Measurements from ENCODE around the gene DENND6B. TPM values are rescaled to one million over a fixed set of nuclear protein-coding genes. Genes with fewer than 3 reads are reported as not detected.

DENND6B gene
- total and polyA plus RNA-seq, 2 of the 13 experiments (the other 11 are each of a cell fraction or from before 2014, with no cell fraction given): 0.95 to 3.8 TPM

DNA sequence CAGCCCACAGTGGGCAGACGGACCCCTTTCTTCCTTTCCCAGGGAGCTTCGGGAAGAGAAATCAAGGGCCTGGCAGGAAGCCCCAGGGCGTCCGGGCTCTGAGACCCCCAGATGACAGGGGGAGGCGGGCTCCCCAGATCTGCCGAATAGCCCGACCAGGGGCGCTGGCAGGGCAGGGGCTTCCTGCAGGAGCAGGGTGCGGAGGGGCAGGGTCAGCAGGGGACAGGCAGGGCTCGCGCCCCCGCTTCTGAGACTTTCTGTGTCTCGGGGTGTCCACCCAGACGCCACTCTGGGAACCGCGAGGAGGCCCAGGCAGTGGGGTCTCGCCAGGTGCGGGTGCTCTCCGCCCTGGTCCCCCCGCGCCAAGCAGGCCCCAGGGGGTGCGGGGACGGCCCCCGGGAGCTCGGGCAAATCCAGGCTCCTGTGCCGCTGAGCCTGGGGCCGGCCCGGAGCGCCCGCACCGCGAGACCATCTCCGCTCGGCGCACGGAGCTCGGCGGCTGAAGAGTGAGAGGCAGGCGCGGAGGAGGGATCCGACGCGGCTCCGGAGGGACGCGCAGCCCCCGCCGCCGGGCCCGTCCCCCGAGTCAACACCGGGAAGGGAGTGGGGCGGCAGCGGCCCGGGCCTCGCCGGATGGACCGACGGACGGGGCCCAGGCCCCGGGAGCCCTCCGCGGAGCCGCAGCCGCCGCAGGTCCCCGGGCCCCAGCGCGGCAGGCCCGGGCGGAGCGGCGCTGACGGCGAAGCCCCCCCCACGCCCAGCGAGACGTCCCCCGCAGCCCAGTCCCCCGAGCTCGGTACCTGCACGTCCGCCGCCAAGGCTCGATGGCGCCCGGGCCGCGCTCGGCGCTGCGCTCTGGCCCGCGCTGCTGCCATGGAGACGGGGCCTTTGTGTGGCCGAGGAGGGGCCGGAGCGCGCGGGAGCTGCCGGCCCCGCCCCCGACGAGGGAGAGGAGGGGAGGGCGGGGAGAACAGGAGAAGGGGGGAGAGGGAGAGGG is 19.8 kb downstream of the DENND6B start, which contains the start of gene PLXNB2 (continued):
- TF ChIP-seq PRPF4 (IDR thresholded peaks at IDR 0.05; ENCODE audit: low read depth, low read length, poor library complexity, severe bottlenecking) (no peak), ZBTB42 (CRISPR knock-in tag; IDR thresholded peaks at IDR 0.05) (no peak), STAG1 (CRISPR knock-in tag; IDR thresholded peaks at IDR 0.05) (no peak), HNRNPK (IDR thresholded peaks at IDR 0.05; ENCODE audit: low read depth, low read length, poor library complexity, severe bottlenecking) (peak; percentile 99), ZNF547 (CRISPR knock-in tag; IDR thresholded peaks at IDR 0.05) (no peak), HNRNPUL1 (IDR thresholded peaks at IDR 0.05; ENCODE audit: low read depth, low read length) (no peak), SAP130 (CRISPR knock-in tag; IDR thresholded peaks at IDR 0.05; ENCODE audit: low read depth) (peak; percentile 71), CHD2 (IDR thresholded peaks at IDR 0.05; ENCODE audit: low read depth, low read length) (no peak), KDM3A (CRISPR knock-in tag; IDR thresholded peaks at IDR 0.05; ENCODE audit: low read depth) (no peak), ZNF768 (CRISPR knock-in tag; IDR thresholded peaks at IDR 0.05) (no peak), ZNF3 (CRISPR knock-in tag; IDR thresholded peaks at IDR 0.05) (no peak), TARDBP (CRISPR knock-in tag; IDR thresholded peaks at IDR 0.05) (no peak), ADNP (CRISPR knock-in tag; IDR thresholded peaks at IDR 0.05) (no peak), XBP1 (CRISPR knock-in tag; IDR thresholded peaks at IDR 0.05) (no peak)
- TF ChIP-seq, protein P1, sequence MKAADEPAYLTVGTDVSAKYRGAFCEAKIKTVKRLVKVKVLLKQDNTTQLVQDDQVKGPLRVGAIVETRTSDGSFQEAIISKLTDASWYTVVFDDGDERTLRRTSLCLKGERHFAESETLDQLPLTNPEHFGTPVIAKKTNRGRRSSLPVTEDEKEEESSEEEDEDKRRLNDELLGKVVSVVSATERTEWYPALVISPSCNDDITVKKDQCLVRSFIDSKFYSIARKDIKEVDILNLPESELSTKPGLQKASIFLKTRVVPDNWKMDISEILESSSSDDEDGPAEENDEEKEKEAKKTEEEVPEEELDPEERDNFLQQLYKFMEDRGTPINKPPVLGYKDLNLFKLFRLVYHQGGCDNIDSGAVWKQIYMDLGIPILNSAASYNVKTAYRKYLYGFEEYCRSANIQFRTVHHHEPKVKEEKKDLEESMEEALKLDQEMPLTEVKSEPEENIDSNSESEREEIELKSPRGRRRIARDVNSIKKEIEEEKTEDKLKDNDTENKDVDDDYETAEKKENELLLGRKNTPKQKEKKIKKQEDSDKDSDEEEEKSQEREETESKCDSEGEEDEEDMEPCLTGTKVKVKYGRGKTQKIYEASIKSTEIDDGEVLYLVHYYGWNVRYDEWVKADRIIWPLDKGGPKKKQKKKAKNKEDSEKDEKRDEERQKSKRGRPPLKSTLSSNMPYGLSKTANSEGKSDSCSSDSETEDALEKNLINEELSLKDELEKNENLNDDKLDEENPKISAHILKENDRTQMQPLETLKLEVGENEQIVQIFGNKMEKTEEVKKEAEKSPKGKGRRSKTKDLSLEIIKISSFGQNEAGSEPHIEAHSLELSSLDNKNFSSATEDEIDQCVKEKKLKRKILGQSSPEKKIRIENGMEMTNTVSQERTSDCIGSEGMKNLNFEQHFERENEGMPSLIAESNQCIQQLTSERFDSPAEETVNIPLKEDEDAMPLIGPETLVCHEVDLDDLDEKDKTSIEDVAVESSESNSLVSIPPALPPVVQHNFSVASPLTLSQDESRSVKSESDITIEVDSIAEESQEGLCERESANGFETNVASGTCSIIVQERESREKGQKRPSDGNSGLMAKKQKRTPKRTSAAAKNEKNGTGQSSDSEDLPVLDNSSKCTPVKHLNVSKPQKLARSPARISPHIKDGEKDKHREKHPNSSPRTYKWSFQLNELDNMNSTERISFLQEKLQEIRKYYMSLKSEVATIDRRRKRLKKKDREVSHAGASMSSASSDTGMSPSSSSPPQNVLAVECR (CRISPR knock-in tag; IDR thresholded peaks at IDR 0.05; ENCODE audit: borderline replicate concordance): peak; percentile 59; the same call in 1 of the 2 replicates
- TF ChIP-seq, protein P2, sequence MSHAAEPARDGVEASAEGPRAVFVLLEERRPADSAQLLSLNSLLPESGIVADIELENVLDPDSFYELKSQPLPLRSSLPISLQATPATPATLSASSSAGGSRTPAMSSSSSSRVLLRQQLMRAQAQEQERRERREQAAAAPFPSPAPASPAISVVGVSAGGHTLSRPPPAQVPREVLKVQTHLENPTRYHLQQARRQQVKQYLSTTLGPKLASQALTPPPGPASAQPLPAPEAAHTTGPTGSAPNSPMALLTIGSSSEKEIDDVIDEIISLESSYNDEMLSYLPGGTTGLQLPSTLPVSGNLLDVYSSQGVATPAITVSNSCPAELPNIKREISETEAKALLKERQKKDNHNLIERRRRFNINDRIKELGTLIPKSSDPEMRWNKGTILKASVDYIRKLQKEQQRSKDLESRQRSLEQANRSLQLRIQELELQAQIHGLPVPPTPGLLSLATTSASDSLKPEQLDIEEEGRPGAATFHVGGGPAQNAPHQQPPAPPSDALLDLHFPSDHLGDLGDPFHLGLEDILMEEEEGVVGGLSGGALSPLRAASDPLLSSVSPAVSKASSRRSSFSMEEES (CRISPR knock-in tag; IDR thresholded peaks at IDR 0.05): no peak
- TF ChIP-seq, protein P3, sequence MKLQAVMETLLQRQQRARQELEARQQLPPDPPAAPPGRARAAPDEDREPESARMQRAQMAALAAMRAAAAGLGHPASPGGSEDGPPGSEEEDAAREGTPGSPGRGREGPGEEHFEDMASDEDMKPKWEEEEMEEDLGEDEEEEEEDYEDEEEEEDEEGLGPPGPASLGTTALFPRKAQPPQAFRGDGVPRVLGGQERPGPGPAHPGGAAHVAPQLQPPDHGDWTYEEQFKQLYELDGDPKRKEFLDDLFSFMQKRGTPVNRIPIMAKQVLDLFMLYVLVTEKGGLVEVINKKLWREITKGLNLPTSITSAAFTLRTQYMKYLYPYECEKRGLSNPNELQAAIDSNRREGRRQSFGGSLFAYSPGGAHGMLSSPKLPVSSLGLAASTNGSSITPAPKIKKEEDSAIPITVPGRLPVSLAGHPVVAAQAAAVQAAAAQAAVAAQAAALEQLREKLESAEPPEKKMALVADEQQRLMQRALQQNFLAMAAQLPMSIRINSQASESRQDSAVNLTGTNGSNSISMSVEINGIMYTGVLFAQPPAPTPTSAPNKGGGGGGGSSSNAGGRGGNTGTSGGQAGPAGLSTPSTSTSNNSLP (IDR thresholded peaks at IDR 0.05; ENCODE audit: low read depth, low read length): no peak
- TF ChIP-seq, protein P4, sequence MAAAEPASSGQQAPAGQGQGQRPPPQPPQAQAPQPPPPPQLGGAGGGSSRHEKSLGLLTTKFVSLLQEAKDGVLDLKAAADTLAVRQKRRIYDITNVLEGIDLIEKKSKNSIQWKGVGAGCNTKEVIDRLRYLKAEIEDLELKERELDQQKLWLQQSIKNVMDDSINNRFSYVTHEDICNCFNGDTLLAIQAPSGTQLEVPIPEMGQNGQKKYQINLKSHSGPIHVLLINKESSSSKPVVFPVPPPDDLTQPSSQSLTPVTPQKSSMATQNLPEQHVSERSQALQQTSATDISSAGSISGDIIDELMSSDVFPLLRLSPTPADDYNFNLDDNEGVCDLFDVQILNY (CRISPR knock-in tag; conservative IDR thresholded peaks at IDR 0.05): no peak

All from HepG2 (cell line).